Gastrocnemius medialis (tissue), 4 donors: ENCODE data around the gene MTOR.

Experiments
- POLR2A ChIP-seq, 2 donors: fragments of 450-650 bp; IDR thresholded peaks; one replicate each; pipeline ENCODE4 v1.6.1; 2017; ENCODE audit warnings: antibody characterized with exemption in 2 of 2, mild to moderate bottlenecking in 2 of 2, moderate library complexity in 2 of 2
- TF ChIP-seq, protein P1 (sequence below), 5 experiments: fragments of 450-650 bp in 3 of 5; fragments of 200-600 bp in 2 of 5; sonication (generic) in 2 of 5; IDR thresholded peaks in 4 of 5; conservative IDR thresholded peaks in 1 of 5; 1 replicate in 4 of 5; 2 replicates in 1 of 5; pipeline ENCODE4 v1.5.1; 2016 to 2019; ENCODE audit warnings: antibody characterized with exemption in 5 of 5, mild to moderate bottlenecking in 3 of 5, moderate library complexity in 3 of 5

DNA sequence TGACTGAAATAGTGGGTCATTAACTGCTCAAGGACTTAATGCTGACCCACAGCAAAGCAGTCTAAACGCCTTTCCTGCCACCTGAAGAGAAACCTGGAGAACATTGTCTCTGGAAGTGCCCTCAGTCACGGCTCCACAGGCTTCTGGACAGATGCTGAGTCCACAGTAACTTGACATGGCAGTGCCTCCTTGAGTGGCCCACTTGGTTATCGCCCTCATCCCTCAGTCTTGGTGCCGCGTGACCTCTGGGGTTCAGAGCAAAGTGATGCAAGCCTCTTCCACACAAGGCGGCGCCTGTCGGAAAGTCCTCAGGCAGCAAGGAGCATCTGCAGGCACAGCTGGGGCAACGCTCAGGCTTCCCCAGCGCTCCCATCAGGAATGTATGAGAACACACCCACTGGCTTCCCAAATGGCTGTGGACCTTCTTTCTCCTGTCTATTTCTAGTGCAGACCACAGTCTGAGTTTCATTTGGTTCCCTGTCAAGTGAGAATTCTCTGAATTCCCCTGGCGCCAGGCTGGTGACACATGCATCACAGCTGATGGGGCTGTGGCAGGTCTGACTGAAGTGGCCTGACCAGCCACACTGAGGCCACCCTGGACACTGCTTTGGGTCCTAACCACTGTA, 86.2 kb downstream of the MTOR start:
- no peak for TF ChIP-seq POLR2A (IDR thresholded peaks at IDR 0.05)
- TF ChIP-seq, protein P1, sequence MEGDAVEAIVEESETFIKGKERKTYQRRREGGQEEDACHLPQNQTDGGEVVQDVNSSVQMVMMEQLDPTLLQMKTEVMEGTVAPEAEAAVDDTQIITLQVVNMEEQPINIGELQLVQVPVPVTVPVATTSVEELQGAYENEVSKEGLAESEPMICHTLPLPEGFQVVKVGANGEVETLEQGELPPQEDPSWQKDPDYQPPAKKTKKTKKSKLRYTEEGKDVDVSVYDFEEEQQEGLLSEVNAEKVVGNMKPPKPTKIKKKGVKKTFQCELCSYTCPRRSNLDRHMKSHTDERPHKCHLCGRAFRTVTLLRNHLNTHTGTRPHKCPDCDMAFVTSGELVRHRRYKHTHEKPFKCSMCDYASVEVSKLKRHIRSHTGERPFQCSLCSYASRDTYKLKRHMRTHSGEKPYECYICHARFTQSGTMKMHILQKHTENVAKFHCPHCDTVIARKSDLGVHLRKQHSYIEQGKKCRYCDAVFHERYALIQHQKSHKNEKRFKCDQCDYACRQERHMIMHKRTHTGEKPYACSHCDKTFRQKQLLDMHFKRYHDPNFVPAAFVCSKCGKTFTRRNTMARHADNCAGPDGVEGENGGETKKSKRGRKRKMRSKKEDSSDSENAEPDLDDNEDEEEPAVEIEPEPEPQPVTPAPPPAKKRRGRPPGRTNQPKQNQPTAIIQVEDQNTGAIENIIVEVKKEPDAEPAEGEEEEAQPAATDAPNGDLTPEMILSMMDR (IDR thresholded peaks at IDR 0.05 in 4 of 5, conservative IDR thresholded peaks at IDR 0.05 in 1 of 5), result no peak
